ENCODE measurements around the gene HPCAL1. TPM values are rescaled to one million over a fixed set of nuclear protein-coding genes. Genes with fewer than 3 reads are reported as not detected.

The HPCAL1 gene
- total RNA-seq, 1 donor from 2014 or later = 15.9 TPM

DNA sequence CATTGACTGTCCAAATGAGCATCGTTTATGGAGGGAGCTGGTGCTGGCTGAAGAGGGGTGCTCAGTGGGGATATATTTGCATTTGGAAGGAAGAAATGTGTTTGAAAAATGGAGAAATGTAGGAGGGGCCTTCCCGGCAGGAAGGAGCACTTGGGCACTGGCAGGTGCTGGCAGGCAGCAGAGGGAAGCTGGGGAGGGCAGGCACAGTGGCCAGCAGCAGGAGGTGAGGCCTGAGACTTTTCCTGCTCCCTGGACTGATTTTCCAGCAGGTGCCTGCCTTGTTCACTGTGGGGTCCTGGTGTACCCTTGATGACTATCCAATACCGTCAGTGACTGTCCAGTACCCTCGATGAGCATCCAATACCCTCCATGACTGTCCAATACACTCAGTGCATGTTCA lies 20.8 kb upstream of the HPCAL1 start:
- TF ChIP-seq, protein P1, sequence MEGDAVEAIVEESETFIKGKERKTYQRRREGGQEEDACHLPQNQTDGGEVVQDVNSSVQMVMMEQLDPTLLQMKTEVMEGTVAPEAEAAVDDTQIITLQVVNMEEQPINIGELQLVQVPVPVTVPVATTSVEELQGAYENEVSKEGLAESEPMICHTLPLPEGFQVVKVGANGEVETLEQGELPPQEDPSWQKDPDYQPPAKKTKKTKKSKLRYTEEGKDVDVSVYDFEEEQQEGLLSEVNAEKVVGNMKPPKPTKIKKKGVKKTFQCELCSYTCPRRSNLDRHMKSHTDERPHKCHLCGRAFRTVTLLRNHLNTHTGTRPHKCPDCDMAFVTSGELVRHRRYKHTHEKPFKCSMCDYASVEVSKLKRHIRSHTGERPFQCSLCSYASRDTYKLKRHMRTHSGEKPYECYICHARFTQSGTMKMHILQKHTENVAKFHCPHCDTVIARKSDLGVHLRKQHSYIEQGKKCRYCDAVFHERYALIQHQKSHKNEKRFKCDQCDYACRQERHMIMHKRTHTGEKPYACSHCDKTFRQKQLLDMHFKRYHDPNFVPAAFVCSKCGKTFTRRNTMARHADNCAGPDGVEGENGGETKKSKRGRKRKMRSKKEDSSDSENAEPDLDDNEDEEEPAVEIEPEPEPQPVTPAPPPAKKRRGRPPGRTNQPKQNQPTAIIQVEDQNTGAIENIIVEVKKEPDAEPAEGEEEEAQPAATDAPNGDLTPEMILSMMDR (IDR thresholded peaks at IDR 0.05) = no peak
- ATAC-seq (ENCODE audit: low read depth) (no peak), DNase-seq (no peak)
- intact Hi-C loops (cut with micrococcal nuclease) = no loop called here
- Mint-ChIP-seq H3K4me3 (no peak overlapping the region), H3K36me3 (ENCODE audit: low read depth) (no peaks in the 10 kb centered on the region), H3K27ac (no peak overlapping the region), H3K27me3 (peaks cover 1% of the 10 kb centered on the region), H3K9me3 (no peaks in the 10 kb centered on the region), H3K4me1 (peaks cover 4% of the 10 kb centered on the region)
- POLR2A ChIA-PET = no interaction called here
- CTCF ChIA-PET = no interaction called here

DNA sequence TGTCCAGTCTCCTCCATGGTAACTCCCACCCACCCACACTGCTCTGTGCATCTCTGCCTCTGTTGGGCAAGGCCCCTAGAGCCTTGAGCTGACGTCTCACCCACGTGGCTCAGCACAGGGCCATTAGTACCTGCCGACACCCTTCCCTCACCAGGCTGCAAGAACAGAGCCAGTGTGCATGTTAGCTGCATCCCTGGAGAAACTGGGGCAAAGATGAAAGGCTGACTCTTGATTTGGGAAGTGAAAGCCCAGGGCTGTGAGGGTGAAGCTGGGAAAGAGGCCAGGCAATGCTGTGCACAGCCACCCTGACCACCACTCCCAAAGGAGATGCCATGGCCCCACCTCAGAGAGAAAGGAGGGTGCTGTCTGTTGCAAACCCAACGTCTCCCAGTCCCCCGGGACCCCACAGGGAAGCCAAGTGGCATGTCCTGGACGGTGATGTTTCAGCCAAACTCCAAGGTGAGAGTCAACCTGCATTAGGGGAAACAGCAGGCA lies 20.0 kb upstream of the HPCAL1 start:
- no peak overlapping the region for H3K27ac Mint-ChIP-seq
- intact Hi-C loops (cut with micrococcal nuclease) = no loop called here
- ATAC-seq (ENCODE audit: low read depth) (no peak), DNase-seq (no peak)
- H3K36me3 Mint-ChIP-seq (ENCODE audit: low read depth) = no peaks in the 10 kb centered on the region
- peaks cover 4% of the 10 kb centered on the region for H3K4me1 Mint-ChIP-seq
- CTCF ChIA-PET = no interaction called here
- no peaks in the 10 kb centered on the region for H3K9me3 Mint-ChIP-seq
- POLR2A ChIA-PET = no interaction called here
- TF ChIP-seq, protein P1 (IDR thresholded peaks at IDR 0.05) = no peak
- peaks cover 1% of the 10 kb centered on the region for H3K27me3 Mint-ChIP-seq
- no peak overlapping the region for H3K4me3 Mint-ChIP-seq

DNA sequence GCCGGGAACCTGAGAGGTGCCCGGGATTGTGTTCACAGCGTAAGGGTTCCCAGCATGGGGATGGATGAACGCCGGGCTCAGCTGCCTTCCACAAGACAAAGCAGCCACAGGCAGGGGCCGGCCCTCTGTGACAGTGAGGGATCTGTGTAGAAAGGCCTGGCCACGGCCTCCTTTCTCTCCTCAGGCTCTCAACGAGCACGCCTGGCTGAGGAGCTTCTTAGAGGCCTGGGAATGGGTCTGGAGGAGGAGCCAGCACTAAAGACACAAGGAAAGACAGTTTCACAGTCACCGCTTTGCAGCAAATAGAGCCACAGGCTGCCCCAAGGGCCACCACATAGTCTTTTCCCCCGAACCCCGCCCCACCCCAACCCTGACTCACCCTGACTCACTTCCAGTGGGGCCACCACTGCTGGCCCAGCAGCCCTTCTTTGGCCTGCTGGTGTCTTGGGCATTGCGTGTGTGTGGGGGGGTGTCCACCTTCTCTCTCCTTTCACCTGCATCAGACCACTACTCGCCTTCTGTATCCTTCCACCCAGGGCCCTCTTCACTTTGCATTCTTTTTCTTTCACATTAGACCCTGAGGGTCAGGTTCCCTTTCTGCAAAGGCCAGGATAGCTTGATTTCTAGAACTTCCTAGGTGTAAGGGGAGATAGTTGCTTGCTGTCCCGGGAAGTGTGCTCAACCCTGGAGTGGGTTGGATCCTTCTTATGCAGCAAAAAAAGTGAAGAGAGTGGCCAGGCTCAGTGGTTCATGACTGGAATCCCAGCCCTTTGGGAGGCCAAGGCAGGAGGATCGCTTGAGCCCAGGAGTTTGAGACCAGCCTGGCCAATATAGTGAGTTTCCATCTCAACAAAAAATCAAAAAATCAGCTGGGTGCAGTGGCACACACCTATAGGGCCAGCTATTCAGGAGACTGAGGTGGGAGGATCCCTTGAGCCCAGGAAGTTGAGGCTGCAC lies 19.3 kb upstream of the HPCAL1 start:
- ChIA-PET POLR2A (interaction anchor here (1.0 kb wide), 1 partner anchor 20 kb away, joined by 3 read pairs; no protein-coding TSS in a partner anchor), CTCF (no interaction called here)
- H3K36me3 Mint-ChIP-seq (ENCODE audit: low read depth) = no peaks in the 10 kb centered on the region
- H3K27ac Mint-ChIP-seq = no peak overlapping the region
- intact Hi-C loops (cut with micrococcal nuclease) = no loop called here
- peaks cover 1% of the 10 kb centered on the region for H3K27me3 Mint-ChIP-seq
- ATAC-seq (ENCODE audit: low read depth) (no peak), DNase-seq (no peak)
- TF ChIP-seq, protein P1 (IDR thresholded peaks at IDR 0.05) = no peak
- no peak overlapping the region for H3K4me3 Mint-ChIP-seq
- no peaks in the 10 kb centered on the region for H3K9me3 Mint-ChIP-seq
- peaks cover 4% of the 10 kb centered on the region for H3K4me1 Mint-ChIP-seq

DNA sequence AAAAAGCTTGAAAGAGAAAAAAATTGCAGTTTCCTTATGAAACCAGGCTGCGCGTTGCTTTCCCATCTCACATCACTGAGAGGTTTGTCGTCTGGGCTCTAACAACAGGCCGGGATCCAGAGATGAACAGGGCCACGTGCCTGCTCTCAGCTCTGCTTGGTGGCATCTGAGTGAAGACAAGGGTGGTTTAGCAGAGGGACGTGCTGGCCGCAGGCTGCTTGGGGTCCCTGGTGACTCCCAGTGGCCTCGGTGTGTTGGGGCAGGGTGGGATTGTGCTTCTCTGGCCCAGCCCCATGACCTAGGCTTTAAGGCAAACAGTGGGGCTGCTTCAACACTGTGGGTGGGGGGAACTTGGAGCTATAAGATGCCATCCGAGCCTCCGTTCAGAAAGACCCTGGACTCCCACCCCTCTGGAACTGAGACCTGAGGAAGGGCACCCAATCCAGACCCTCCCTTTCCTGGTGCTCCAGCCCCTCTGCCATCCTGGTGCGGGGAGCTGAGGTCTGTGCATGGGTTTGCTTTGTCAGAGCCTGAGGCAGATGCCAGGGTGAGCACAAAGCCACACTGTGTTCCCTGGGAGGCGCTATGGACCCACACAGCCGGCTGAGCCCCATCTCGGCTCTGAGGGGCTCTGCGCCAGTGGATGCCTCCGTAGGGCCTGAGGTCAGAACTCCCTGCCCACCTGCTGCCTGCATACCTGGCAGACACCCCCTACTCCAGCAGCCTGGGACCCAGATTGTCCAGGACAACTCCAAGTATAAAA lies 18.4 kb upstream of the HPCAL1 start:
- H3K27ac Mint-ChIP-seq = no peak overlapping the region
- no peak overlapping the region for H3K4me3 Mint-ChIP-seq
- peaks cover 1% of the 10 kb centered on the region for H3K27me3 Mint-ChIP-seq
- DNase-seq (no peak), ATAC-seq (ENCODE audit: low read depth) (no peak)
- TF ChIP-seq, protein P1 (IDR thresholded peaks at IDR 0.05) = no peak
- intact Hi-C loops (cut with micrococcal nuclease) = no loop called here
- no peaks in the 10 kb centered on the region for H3K9me3 Mint-ChIP-seq
- CTCF ChIA-PET = no interaction called here
- POLR2A ChIA-PET = interaction anchor here (0.5 to 1.0 kb wide), 3 partner anchors 17 to 126 kb away, joined by 3 read pairs; no protein-coding TSS in a partner anchor
- peaks cover 4% of the 10 kb centered on the region for H3K4me1 Mint-ChIP-seq
- H3K36me3 Mint-ChIP-seq (ENCODE audit: low read depth) = no peaks in the 10 kb centered on the region

DNA sequence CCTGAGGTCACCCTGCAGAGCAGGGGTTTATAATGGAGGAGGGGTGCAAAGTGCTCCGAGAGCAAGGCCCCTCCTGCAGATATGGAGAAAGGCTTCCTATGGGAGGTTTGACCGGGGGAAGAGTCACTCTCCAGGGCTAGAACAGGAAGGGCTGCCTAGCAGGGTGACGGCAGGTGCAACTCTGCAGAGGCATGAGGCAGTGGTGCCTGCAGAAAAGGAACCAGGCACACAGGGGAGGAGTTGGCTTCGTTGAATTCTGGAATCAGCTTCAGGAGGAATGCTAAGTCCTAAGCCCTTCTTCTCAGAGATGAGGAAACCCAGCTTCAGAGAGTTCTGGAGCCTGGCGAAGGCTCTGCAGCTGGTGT lies 17.5 kb upstream of the HPCAL1 start:
- intact Hi-C loops (cut with micrococcal nuclease) = no loop called here
- no peak overlapping the region for H3K27ac Mint-ChIP-seq
- H3K9me3 Mint-ChIP-seq = no peaks in the 10 kb centered on the region
- no peaks in the 10 kb centered on the region for H3K36me3 Mint-ChIP-seq (ENCODE audit: low read depth)
- POLR2A ChIA-PET = interaction anchor here (0.6 kb wide), 1 partner anchor 125 kb away, joined by 3 read pairs; no protein-coding TSS in a partner anchor
- CTCF ChIA-PET = interaction anchor here (1.3 kb wide), 1 partner anchor 18 kb away, joined by 3 read pairs; no protein-coding TSS in a partner anchor
- H3K4me1 Mint-ChIP-seq = peaks cover 4% of the 10 kb centered on the region
- ATAC-seq (ENCODE audit: low read depth) (no peak), DNase-seq (no peak)
- TF ChIP-seq, protein P1 (IDR thresholded peaks at IDR 0.05) = no peak
- H3K27me3 Mint-ChIP-seq = no peaks in the 10 kb centered on the region
- no peak overlapping the region for H3K4me3 Mint-ChIP-seq

Data from activated B cell treated with CpG ODN at 0.5 μM for 24 hours (primary cell).